HG03159 (cell line): ENCODE measurements around the gene SRGAP1.
A peak's percentile ranks its signal among the peaks of the same experiment; 100 is the strongest.

Experiments
- ATAC-seq: cut with Tn5 transposase; IDR thresholded peaks from one replicate; pipeline ENCODE4 v1.9.1; 2021; ENCODE audit warnings: mild to moderate bottlenecking, moderate library complexity; ENCODE audit not compliant: unreplicated experiment

SRGAP1 gene

DNA sequence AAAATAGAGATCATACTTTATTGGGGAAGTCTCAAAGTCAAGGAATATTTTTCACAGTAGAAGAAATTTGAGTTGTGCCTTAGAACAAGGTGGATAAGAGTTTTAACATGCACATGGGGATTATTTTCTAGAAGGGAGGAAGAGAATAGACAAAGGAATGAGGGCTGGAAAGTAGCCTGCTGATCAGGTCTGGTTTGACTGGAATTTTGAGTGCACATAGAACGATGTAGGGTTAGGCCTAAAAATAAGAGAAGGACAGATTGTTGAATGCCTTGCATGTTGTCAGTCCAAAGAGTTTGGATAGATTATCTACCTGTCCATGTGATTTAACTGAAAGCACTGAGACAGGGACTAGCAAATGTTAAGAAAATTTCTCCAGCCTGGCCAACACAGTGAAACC, 87.2 kb downstream of the SRGAP1 start:
- no peak for ATAC-seq

DNA sequence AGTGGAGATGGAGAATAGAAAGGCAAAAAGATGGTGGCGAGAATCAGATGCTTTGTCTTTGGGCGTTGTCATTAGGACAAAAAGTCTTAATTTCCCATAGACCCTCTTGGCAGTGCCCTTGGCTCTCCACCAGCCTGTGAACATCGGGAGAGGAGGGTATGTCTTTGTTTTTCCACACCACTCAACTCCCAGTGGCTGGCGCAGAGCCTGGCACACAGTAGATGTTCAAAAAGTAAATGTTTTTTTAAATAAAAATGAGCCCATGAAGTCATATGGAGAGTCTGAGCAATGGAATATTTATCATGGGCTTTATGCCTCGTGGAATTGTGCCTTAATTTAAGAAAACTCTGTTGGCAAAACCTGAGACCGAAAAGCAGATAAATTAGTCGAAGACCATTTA, 90.4 kb downstream of the SRGAP1 start:
- ATAC-seq = no peak

GRCh38 chr12:63935361-63935760, 90.9 kb downstream of the SRGAP1 start:
- no peak for ATAC-seq

DNA sequence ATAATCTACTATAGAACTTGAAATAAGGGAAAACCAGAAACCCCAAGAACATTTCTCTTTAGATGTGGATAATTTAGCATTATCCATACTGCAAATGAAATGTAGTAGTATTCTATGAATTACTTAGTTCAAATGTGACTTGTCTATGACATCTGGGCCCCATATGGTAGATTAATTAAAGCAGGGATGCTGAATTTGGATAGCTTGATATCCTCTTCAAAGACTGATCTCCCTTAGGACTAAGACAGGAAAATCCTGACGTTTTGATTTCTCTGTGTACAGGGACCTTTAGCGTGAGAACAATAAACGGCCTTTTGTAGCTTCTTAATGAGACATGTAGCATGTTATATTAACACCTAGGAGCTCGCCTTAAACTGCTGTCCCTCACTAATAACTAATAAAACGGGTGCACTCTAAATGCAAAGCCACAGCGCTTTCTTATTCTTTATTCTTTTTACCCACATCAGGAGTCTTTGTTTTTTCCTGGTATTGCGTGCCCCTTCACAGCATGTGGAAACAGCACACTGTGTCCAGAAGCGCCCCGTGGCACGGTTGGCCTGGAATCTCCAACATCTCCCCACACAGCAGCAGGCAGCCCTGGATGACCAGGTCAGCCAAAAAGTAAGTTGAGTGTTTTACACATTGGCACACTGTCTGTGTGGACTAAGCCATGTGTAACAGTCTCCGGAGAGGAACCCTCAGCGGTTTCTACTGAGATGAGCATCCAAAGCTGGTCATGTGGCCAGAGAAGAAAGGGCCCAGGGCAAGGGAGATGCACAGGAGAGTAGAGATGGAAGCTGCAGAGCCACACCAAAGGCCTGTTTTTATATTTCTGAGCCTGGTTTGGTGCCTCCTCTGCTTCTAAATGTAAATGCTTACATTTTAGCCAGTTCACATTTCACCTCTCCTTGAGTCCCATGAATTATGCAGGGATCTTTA, 93.1 kb downstream of the SRGAP1 start:
- ATAC-seq = no peak

DNA sequence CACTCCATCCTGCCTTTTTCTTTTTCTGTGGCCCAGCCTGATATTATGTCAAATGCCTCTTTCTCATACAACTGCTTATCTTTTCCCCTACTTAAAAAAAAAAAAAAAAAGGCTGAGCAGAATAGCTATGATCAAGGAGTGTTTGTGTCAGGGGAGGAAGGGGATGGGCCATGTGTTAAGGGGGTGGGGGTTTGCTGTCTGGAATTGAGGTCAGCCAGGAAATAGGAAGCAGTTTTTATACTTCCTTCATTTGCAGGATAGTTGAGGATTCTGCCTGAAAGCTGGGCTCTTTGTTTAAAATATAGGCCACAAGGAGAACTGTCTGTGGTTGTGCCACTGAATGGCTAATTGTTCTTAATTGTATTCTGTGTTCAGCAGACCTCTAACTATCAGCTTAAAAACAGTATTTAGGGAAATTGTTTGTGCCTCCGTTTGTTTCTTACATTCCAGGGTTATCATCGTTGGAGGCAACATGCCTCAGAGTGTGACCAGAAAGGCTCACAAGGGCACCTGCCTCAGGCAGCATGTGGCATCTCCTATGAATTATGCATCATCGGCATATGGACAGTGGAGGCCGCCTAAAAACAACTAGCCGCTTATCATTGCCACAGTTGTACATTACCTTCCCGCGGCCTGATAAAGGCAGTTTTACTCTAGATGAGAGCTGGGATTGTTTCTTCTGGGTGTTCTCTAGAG, 96.0 kb downstream of the SRGAP1 start:
- no peak for ATAC-seq

GRCh38 chr12:63941166-63941800, 96.8 kb downstream of the SRGAP1 start:
- ATAC-seq = no peak

- no peak for ATAC-seq
Observed at GRCh38 chr12:63941879-63942278, 97.4 kb downstream of the SRGAP1 start.

- no peak for ATAC-seq
Observed at GRCh38 chr12:63942464-63943241, 98.2 kb downstream of the SRGAP1 start.

- ATAC-seq = no peak
Observed at GRCh38 chr12:63944034-63944579, 99.6 kb downstream of the SRGAP1 start.

DNA sequence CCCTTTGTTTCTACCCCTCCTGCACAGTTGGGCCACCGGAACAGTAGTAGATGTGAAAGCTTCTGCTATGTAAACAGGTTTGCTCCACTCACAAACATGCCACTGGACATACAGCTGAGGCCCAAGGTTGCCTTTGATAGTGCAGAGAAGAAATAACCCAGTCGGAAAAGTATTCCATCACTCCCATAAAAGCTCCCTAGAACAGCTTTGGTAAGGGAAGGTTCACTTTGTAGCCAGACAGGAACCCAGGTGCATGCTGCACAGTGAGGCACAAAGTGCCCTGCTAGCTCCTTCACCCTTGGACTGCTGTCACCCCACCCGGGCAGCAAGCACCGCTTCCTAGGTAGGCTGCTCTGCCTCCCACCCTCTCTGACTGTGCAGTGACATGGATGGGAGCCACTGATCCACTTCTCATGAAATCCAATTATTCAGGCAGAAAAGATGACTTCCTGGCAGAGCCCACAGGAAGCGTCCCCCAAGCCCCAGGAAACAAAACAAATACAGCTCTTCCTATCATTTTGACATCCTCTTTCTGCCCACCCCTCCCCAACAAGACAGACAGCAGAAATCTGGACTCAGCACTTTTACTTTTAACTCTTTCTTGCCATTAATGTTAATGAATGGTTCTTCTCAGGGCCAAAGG, 100.2 kb downstream of the SRGAP1 start:
- ATAC-seq = no peak

GRCh38 chr12:63945777-63946176, 101.3 kb downstream of the SRGAP1 start:
- no peak for ATAC-seq

GRCh38 chr12:63948211-63948610, 103.7 kb downstream of the SRGAP1 start:
- ATAC-seq = no peak

GRCh38 chr12:63949902-63950301, 105.4 kb downstream of the SRGAP1 start:
- no peak for ATAC-seq

GRCh38 chr12:63952995-63953394, 108.5 kb downstream of the SRGAP1 start:
- no peak for ATAC-seq

DNA sequence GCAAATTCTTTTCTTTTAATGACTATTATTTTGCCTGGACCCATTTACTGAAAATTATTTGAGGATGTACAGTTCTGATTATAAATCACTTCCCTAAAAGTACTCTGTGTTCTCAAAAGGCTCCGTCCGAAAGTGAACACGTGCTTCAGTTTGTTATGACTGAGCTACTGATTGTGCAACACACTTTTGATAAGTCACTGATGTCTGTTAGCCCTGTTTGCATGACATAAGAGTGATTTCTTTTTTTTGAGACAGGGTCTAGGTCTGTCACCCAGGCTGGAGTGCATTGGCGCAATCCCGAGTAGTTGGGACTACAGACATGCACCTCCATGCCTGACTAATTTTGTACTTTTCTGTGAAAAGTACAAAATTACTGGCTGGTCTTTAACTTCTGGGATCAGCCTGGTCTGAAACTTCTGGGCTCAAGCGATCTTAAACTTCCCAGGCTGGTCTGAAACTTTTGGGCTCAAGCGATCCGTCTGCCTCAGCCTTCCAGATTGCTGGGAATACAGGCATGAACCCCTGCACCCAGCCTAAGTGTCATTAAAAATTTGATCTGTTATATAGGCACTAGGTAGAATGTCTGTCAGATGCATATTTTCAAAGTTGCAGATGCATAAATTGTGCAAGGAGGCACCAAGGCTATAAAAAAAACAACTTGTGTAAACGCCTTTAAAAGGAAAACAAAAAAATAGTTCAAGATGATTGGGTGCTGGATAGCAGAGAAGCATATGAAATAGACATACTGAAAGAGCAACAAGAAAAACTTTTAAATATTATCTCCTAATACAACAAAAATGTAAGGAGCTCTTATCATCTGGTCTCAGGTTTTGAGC, 111.5 kb downstream of the SRGAP1 start:
- peak; percentile 85 for ATAC-seq

GRCh38 chr12:63957496-63957895, 113.0 kb downstream of the SRGAP1 start:
- ATAC-seq = no peak

DNA sequence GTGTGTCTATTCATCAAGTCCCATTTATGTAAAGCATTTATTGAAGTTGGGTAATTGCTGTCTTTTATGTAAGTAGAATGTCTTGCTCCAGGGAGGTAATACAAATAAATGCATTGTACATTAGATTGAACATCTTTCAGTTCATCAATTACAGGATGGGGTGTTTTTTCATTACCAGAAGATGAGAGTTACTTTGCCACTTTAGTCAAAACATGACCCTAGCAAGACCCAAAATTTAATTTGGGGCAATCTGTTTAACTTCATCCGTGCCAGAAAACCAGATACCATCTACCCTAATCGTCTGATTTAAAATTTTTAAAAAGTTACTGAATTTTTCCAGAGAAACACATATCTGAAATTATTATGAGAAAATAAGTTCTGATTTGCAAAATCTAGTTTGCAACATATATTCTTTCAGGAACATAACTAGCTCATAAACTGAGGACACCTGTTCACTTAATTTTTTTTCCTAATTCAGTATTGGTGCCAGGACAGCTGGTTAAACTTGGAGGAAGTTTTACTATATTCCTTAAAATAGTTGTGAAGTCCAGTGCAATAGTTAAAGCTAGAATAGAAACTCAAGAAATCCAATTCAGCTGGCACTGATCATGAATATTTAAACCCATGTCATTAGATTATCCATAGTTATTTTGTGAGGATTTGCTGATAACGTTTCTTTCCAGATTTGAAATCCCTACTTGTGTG, 114.5 kb downstream of the SRGAP1 start:
- ATAC-seq = no peak

GRCh38 chr12:63961048-63961447, 116.5 kb downstream of the SRGAP1 start:
- ATAC-seq = no peak

DNA sequence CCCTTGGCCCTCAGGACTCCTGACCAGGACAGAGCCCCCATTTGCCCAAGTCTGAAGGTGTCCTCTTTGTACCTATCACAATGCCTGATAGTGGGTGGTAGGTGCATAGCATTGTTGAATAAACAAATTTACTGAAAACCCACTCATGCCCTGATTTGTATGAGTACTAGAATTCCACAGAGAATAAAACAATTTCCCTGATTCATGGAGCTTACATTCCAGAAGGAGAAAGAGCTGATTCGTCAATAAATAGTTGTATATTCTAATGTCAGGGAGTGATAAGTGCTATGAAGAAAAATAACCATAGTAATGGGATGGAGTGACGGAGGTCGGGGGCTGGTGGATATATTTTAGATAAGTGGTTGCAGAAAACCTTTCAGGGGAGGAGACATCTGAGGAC, 117.0 kb downstream of the SRGAP1 start:
- ATAC-seq = no peak
